MG63 (cell line): ENCODE results near the gene FOXK2. TPM values are rescaled to one million over a fixed set of nuclear protein-coding genes. Genes with fewer than 3 reads are reported as not detected.
"Not testable (repeated sequence)": the region's sequence is repeated elsewhere in the genome, so short reads cannot be mapped to it uniquely, and the experiment has no call there.

ENCODE experiments used
- DNase-seq: peaks from one replicate; pipeline ENCODE4 v3.0.0-alpha.2; 2020
- H3K27me3 ChIP-seq: fragments of 250-450 bp; sonication (Bioruptor Pico); 2 replicates; pipeline ENCODE4 v1.5.1; 2020; ENCODE audit warnings: mild to moderate bottlenecking, moderate library complexity
- H3K36me3 ChIP-seq: fragments of 250-450 bp; sonication (Bioruptor Pico); 2 replicates; pipeline ENCODE4 v1.5.1; 2020; ENCODE audit warnings: mild to moderate bottlenecking, moderate library complexity
- H3K4me3 ChIP-seq: fragments of 250-450 bp; sonication (Bioruptor Pico); 2 replicates; pipeline ENCODE4 v1.5.1; 2020; ENCODE audit warnings: mild to moderate bottlenecking, moderate library complexity
- H3K9me3 ChIP-seq: fragments of 250-450 bp; sonication (Bioruptor Pico); 2 replicates; pipeline ENCODE4 v1.5.1; 2020; ENCODE audit warnings: mild to moderate bottlenecking, moderate library complexity
- total RNA-seq: library from RNA; depleted of rRNA; stranded (reverse); fragments of >200 nt; shearing (Covaris generic); gene quantifications from 2 replicates; pipeline ENCODE4 v1.2.3, GENCODE V29; 2014; ENCODE audit warnings: low replicate concordance

Gene FOXK2
- total RNA-seq, 1 experiment from 2014 or later: 48.5 TPM

GRCh38 chr17:82548681-82549303, 29.3 kb downstream of the FOXK2 start:
- Histone ChIP-seq H3K36me3 (peaks cover 12% of the 10 kb centered on the region), H3K27me3 (no peaks in the 10 kb centered on the region), H3K9me3 (no peaks in the 10 kb centered on the region), H3K4me3 (no peak overlapping the region)
- no peak for DNase-seq

- H3K9me3 ChIP-seq: no peaks in the 10 kb centered on the region
- DNase-seq: peak; percentile 66
- peaks cover 11% of the 10 kb centered on the region for H3K36me3 ChIP-seq
- no peak overlapping the region for H3K4me3 ChIP-seq
- H3K27me3 ChIP-seq: no peaks in the 10 kb centered on the region
These were observed 32.4 kb downstream of the FOXK2 start for GRCh38 chr17:82551779-82552457.

- DNase-seq: no peak
- Histone ChIP-seq H3K9me3 (no peaks in the 10 kb centered on the region), H3K4me3 (no peak overlapping the region), H3K27me3 (no peaks in the 10 kb centered on the region), H3K36me3 (peaks cover 11% of the 10 kb centered on the region)
These were observed 33.0 kb downstream of the FOXK2 start for GRCh38 chr17:82552580-82552979.

GRCh38 chr17:82553210-82553930, 33.8 kb downstream of the FOXK2 start:
- no peak for DNase-seq
- no peaks in the 10 kb centered on the region for H3K9me3 ChIP-seq

GRCh38 chr17:82557510-82557909, 38.0 kb downstream of the FOXK2 start:
- not testable (repeated sequence) for H3K36me3 ChIP-seq, H3K27me3 ChIP-seq, DNase-seq, H3K9me3 ChIP-seq, H3K4me3 ChIP-seq

More at GRCh38 chr17:82553210-82553930, 33.8 kb downstream of the FOXK2 start:
- H3K4me3 ChIP-seq: no peak overlapping the region
- no peaks in the 10 kb centered on the region for H3K27me3 ChIP-seq
- H3K36me3 ChIP-seq: peaks cover 14% of the 10 kb centered on the region

- Histone ChIP-seq H3K4me3 (no peak overlapping the region), H3K27me3 (no peaks in the 10 kb centered on the region), H3K9me3 (no peaks in the 10 kb centered on the region), H3K36me3 (peaks cover 11% of the 10 kb centered on the region)
- no peak for DNase-seq
These were observed 40.2 kb downstream of the FOXK2 start for GRCh38 chr17:82559566-82560251.

- Histone ChIP-seq H3K27me3 (no peaks in the 10 kb centered on the region), H3K4me3 (no peak overlapping the region), H3K36me3 (peaks cover 16% of the 10 kb centered on the region), H3K9me3 (no peaks in the 10 kb centered on the region)
- DNase-seq: no peak
These were observed 40.7 kb downstream of the FOXK2 start for GRCh38 chr17:82560252-82560642.

GRCh38 chr17:82560802-82561428, 41.4 kb downstream of the FOXK2 start:
- Histone ChIP-seq H3K27me3 (no peaks in the 10 kb centered on the region), H3K36me3 (peaks cover 21% of the 10 kb centered on the region), H3K9me3 (no peaks in the 10 kb centered on the region), H3K4me3 (no peak overlapping the region)
- DNase-seq: no peak

- Histone ChIP-seq H3K36me3 (peaks cover 24% of the 10 kb centered on the region), H3K9me3 (no peaks in the 10 kb centered on the region), H3K4me3 (no peak overlapping the region), H3K27me3 (no peaks in the 10 kb centered on the region)
- no peak for DNase-seq
These were observed 42.0 kb downstream of the FOXK2 start for GRCh38 chr17:82561429-82562035.

- H3K9me3 ChIP-seq, H3K4me3 ChIP-seq, H3K27me3 ChIP-seq, DNase-seq: not testable (repeated sequence)
- H3K36me3 ChIP-seq: peaks cover 33% of the 10 kb centered on the region
These were observed 43.2 kb downstream of the FOXK2 start for GRCh38 chr17:82562718-82563220.

GRCh38 chr17:82563318-82563717, 43.8 kb downstream of the FOXK2 start:
- no peak overlapping the region for H3K4me3 ChIP-seq
- H3K9me3 ChIP-seq: no peaks in the 10 kb centered on the region
- peaks cover 33% of the 10 kb centered on the region for H3K36me3 ChIP-seq
- no peak for DNase-seq
- no peaks in the 10 kb centered on the region for H3K27me3 ChIP-seq

GRCh38 chr17:82563745-82564144, 44.2 kb downstream of the FOXK2 start:
- DNase-seq, H3K27me3 ChIP-seq, H3K9me3 ChIP-seq, H3K4me3 ChIP-seq: not testable (repeated sequence)
- peaks cover 36% of the 10 kb centered on the region for H3K36me3 ChIP-seq

- Histone ChIP-seq H3K4me3 (no peak overlapping the region), H3K27me3 (no peaks in the 10 kb centered on the region), H3K9me3 (no peaks in the 10 kb centered on the region), H3K36me3 (peaks cover 40% of the 10 kb centered on the region)
- no peak for DNase-seq
These were observed 44.7 kb downstream of the FOXK2 start for GRCh38 chr17:82564241-82564640.

- Histone ChIP-seq H3K36me3 (peaks cover 43% of the 10 kb centered on the region), H3K27me3 (no peaks in the 10 kb centered on the region), H3K4me3 (no peak overlapping the region), H3K9me3 (no peaks in the 10 kb centered on the region)
- no peak for DNase-seq
These were observed 46.0 kb downstream of the FOXK2 start for GRCh38 chr17:82565551-82565950.

- Histone ChIP-seq H3K27me3 (no peaks in the 10 kb centered on the region), H3K36me3 (peaks cover 50% of the 10 kb centered on the region), H3K4me3 (no peak overlapping the region), H3K9me3 (no peaks in the 10 kb centered on the region)
- no peak for DNase-seq
These were observed 46.8 kb downstream of the FOXK2 start for GRCh38 chr17:82566129-82566960.
